DND-41 (cell line): Measurements from ENCODE around the gene IFITM2.

Experiments used
- CTCF ChIP-seq: IDR thresholded peaks from 2 replicates; pipeline ENCODE4 v1.5.1; 2012; ENCODE audit warnings: borderline replicate concordance, low read length, moderate library complexity, mild to moderate bottlenecking; ENCODE audit not compliant: poor library complexity, severe bottlenecking; ENCODE audit errors: extremely low read depth
- EZH2 ChIP-seq: IDR thresholded peaks from 3 replicates; pipeline ENCODE4 v1.6.1; 2012; ENCODE audit warnings: borderline replicate concordance, low read depth, mild to moderate bottlenecking, moderate library complexity, low read length, inconsistent platforms; ENCODE audit not compliant: severe bottlenecking

- TF ChIP-seq EZH2 (no peak), CTCF (no peak)
Measured at GRCh38 chr11:288478-289397, 18.9 kb upstream of the IFITM2 start, which contains the start of gene PGGHG.
